OCI-M1 (cell line): Measurements from ENCODE around the gene RARS1.
A peak's percentile ranks its signal among the peaks of the same experiment; 100 is the strongest.

Experiments used
- DNase-seq: peaks from one replicate; lab custom pipeline; 2025; lab: John Stamatoyannopoulos, UW

Gene RARS1

DNA sequence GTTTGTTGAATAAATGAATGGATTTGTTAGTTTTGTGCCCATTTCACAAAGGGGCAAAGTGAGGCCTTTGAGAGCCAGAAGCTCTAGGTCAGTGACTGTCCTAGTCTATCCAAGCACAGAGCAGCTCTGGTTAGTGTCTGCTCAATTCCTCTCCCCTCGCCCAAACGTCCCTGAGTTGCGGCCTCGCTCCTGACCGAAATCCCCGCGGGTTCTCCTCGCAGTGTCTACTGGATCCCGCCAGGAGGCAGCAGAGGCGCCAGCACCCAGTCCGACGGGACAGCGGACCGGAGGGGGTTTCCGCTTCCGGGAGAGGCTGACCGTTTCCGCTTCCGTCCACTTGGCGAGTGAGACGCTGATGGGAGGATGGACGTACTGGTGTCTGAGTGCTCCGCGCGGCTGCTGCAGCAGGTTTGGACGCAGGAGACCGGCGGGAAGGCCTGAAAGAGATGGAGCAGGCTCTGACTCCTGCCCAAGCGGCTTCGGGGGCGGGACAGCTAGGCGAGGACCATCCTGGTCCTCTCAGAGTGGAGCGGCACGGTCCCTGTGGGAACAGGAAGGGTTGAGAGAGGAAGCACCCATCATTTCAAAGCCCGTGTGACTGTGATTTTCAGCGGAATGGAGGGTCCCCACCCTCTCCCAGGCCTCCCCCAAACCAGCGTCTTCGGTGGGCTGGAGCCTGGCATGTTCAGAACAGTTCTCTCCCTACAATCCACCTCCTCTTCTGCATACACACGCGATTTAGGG lies at the start of gene RARS1:
RARS1 (plus strand) TSS at position 336 of the 744 bp plus-strand sequence; CDS start at position 364, 28 bp downstream.
- DNase-seq = peak; percentile 96

GRCh38 chr5:168438349-168438748 lies 47.9 kb upstream of the RARS1 start:
- DNase-seq = no peak

DNA sequence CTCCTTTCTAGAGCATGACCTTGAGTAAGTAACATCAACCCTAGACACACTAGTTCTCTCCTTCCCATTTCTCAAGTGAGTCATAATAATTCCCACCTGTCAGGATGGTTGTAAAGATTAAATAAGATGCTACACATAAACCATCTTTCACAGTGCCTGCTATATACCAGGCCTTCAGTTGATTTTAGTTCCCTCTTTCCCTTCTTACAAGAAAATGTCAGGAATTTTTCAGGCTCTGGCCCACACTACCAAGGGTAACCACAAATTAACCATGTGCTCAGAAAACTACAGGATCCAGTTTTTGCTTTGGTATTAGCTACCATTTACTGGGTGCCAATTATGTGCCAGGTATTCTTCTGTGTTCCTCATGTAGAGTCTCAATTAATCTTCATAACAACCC lies 42.7 kb upstream of the RARS1 start:
- no peak for DNase-seq

GRCh38 chr5:168443950-168444700 lies 42.1 kb upstream of the RARS1 start:
- no peak for DNase-seq

- DNase-seq = no peak
Measured at GRCh38 chr5:168446983-168447619, 39.2 kb upstream of the RARS1 start.

DNA sequence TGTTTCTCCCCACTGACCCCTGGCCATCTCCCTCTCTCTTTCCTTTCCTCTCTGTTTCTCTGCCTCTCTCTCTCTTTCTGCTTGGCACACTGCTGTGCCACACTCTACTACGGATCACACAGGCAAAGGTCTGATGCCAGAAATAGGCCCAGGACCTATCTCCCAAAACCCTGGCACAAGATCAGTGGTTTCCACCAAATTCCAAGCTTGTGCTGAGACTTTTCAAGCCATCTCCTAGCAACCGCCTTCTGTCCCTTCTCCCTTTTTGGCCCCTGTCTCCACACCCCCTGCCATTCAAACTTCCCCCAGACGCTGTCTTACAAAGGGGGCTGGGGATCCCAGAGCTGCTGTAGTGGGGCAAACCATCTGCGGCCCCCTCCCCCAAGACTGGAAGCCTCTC lies 38.5 kb upstream of the RARS1 start:
- no peak for DNase-seq

DNA sequence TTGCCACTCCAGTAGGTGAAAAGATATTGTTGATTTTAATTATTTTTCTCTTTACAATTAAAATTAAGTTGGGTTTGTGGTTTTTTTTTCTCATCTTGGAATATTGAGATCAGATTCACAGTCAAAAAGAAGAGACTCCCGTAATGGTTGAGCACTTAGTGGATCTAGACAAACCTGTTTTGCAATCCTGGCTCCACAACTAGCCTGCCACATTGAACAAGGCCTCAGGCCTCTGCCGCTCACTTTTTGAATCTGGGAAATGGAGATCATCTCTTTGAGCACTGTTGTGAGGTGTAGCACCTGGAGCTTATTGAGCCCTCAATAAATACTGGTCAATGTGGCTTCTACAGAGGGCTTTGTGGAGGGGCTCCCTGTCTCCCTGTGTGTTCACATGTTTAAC lies 37.1 kb upstream of the RARS1 start:
- no peak for DNase-seq

- no peak for DNase-seq
Measured at GRCh38 chr5:168451565-168451964, 34.7 kb upstream of the RARS1 start.

- no peak for DNase-seq
Measured at GRCh38 chr5:168455201-168455600, 31.1 kb upstream of the RARS1 start.

DNA sequence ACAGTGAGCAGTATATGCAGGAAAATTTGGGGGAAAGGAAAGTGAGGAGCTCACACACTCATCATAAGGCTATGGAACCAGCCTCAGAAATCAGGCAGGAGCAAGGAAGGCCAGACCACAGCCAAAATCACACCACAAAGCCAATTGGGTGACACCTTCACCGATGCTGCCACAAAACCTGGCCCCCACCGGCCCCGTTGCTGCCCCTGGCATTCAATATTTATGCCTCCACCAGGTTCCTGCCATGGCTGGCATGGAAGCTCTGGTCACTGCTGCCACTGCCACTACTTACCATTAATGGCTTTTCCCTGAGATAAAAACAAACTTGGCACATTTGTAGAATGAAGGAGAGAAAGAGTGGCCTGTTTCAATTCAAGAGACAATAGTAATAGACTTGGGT lies 28.7 kb upstream of the RARS1 start:
- DNase-seq = no peak

GRCh38 chr5:168460606-168461005 lies 25.7 kb upstream of the RARS1 start:
- DNase-seq = no peak

GRCh38 chr5:168463081-168463480 lies 23.2 kb upstream of the RARS1 start:
- DNase-seq = no peak

GRCh38 chr5:168464214-168464613 lies 22.1 kb upstream of the RARS1 start:
- no peak for DNase-seq

GRCh38 chr5:168464641-168465040 lies 21.6 kb upstream of the RARS1 start:
- no peak for DNase-seq

- DNase-seq = no peak
Measured at GRCh38 chr5:168467755-168468330, 18.4 kb upstream of the RARS1 start.

DNA sequence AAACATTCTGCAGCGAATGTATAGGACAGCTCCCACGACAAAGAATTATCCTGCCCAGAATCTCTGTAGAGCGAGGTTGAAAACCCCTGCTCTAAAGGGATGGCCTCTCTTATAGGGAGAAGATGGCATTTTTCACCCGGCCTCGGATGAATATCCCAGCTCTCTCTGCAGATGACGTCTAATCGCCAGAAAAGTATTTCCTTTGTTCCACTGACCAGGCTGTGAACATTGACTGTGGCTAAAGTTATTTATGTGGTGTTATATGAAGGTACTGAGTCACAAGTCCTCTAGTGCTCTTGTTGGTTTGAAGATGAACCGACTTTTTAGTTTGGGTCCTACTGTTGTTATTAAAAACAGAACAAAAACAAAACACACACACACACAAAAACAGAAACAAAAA lies 17.4 kb upstream of the RARS1 start:
- DNase-seq = no peak

DNA sequence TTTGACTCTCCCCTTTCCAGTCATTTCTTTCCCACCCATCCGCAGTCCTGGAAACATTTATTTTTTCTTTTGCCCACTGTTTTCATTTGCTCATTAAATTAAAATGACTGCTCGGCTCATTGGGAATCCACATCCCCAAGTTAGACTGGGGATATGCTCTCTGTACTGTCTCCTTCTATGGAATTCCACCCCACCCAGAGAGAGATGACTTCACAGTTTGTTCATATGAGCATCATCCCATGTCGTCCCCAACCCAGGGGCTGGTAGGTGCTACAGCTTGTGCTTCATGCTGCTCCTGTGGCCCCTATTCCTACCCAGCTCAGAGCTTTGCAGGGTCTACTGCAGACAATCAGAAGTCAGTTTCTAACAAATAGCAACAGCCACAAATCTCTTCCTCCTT lies 16.5 kb upstream of the RARS1 start:
- no peak for DNase-seq

- DNase-seq = no peak
Measured at GRCh38 chr5:168471785-168472184, 14.5 kb upstream of the RARS1 start.

- peak; percentile 4 for DNase-seq
Measured at GRCh38 chr5:168472329-168472728, 13.9 kb upstream of the RARS1 start.

DNA sequence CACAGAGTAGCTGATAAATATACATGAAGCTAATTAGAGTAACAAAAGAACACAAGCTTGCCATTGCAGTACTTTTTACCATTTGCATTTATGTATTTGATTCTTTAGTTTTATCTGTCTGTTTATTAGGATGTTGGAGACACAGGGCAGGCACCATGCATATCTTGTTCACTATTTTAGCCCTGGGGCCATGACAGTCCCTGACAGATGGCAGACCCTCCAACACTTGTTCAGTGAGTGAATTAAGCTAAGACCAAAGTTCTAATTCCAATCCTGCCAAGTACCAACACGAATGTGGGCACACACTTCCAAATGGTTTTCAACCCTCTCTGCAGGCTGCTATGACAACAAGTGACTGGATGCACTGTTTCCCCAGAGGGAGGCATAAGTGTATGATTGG lies 12.0 kb upstream of the RARS1 start:
- DNase-seq = no peak

DNA sequence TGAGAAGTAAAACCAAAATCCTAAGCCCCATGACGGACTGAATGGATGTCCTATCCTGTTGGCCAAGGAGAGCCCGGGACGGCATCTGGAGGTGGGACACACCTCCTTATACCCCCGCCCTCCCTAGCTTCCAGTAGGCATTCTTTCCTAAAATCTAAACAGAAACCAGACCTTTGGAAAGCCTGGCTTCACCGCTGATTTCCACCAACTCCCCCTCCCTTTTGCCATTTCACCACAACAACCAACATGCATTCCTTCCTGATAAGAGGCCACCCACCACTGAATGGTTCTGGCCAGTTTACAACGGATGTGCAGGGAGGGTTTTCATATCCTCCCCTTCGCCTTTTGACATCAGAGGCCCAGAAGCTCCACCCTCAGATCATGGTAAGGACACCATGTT lies 9.2 kb upstream of the RARS1 start:
- DNase-seq = peak; percentile 89

- DNase-seq = no peak
Measured at GRCh38 chr5:168479166-168479565, 7.1 kb upstream of the RARS1 start.

DNA sequence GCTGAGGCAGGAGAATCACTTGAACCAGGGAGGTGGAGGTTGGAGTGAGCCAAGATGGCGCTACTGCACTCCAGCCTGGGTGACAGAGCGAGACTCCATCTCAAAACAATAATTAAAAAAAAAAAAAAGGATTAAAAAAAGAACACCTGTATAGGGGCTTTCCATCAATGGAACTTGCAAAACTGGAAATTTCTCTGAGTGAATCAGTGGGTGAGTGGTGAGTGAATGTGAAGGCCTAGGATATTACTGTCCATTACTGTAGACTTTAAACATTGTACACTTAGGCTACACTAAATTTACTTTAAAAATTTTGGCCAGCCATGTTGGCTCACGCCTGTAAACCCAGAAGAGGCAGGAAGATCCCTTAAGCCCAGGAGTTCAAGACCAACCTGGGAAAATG lies 5.7 kb upstream of the RARS1 start:
- DNase-seq = no peak
